GM21825 (cell line): ENCODE results near the gene GDF2.
A peak's percentile ranks its signal among the peaks of the same experiment; 100 is the strongest.

Experiments used
- ATAC-seq: cut with Tn5 transposase; IDR thresholded peaks from one replicate; pipeline ENCODE4 v1.9.1; 2021; ENCODE audit warnings: mild to moderate bottlenecking, moderate library complexity; ENCODE audit not compliant: unreplicated experiment

The GDF2 gene

GRCh38 chr10:47311193-47311931 is 10.9 kb upstream of the GDF2 start:
- no peak for ATAC-seq

GRCh38 chr10:47311932-47312662 is 10.2 kb upstream of the GDF2 start:
- ATAC-seq = peak; percentile 65

- ATAC-seq = no peak
Measured at GRCh38 chr10:47312663-47312995, 9.6 kb upstream of the GDF2 start.

- no peak for ATAC-seq
Measured at GRCh38 chr10:47314416-47314970, 7.8 kb upstream of the GDF2 start.

GRCh38 chr10:47315421-47315820 is 6.8 kb upstream of the GDF2 start:
- ATAC-seq = no peak

- no peak for ATAC-seq
Measured at GRCh38 chr10:47316131-47316530, 6.1 kb upstream of the GDF2 start.

- no peak for ATAC-seq
Measured at GRCh38 chr10:47317251-47317650, 5.0 kb upstream of the GDF2 start.

GRCh38 chr10:47318706-47319105 is 3.5 kb upstream of the GDF2 start:
- no peak for ATAC-seq

- ATAC-seq = no peak
Measured at GRCh38 chr10:47319784-47320183, 2.5 kb upstream of the GDF2 start.

GRCh38 chr10:47320812-47321211 is 1.4 kb upstream of the GDF2 start:
- no peak for ATAC-seq

GRCh38 chr10:47321521-47322195 is 596 bp upstream of the GDF2 start:
- ATAC-seq = no peak

- no peak for ATAC-seq
Measured at GRCh38 chr10:47323087-47323486, 833 bp downstream of the GDF2 start.

GRCh38 chr10:47323636-47324296 is 1.5 kb downstream of the GDF2 start:
- no peak for ATAC-seq

- ATAC-seq = no peak
Measured at GRCh38 chr10:47325303-47326291, 3.3 kb downstream of the GDF2 start.

GRCh38 chr10:47326306-47326926 is 4.2 kb downstream of the GDF2 start:
- no peak for ATAC-seq

GRCh38 chr10:47326927-47327330 is 4.7 kb downstream of the GDF2 start:
- ATAC-seq = no peak

- ATAC-seq = no peak
Measured at GRCh38 chr10:47329855-47330254, 7.6 kb downstream of the GDF2 start.

GRCh38 chr10:47330366-47330765 is 8.1 kb downstream of the GDF2 start:
- ATAC-seq = no peak

GRCh38 chr10:47330804-47331203 is 8.6 kb downstream of the GDF2 start:
- no peak for ATAC-seq

- no peak for ATAC-seq
Measured at GRCh38 chr10:47331491-47331890, 9.2 kb downstream of the GDF2 start.
